Measurements from ENCODE around the gene POLR2E. TPM values are rescaled to one million over a fixed set of nuclear protein-coding genes. Genes with fewer than 3 reads are reported as not detected.

The POLR2E gene
- total RNA-seq, 1 experiment from 2014 or later: 355 TPM

DNA sequence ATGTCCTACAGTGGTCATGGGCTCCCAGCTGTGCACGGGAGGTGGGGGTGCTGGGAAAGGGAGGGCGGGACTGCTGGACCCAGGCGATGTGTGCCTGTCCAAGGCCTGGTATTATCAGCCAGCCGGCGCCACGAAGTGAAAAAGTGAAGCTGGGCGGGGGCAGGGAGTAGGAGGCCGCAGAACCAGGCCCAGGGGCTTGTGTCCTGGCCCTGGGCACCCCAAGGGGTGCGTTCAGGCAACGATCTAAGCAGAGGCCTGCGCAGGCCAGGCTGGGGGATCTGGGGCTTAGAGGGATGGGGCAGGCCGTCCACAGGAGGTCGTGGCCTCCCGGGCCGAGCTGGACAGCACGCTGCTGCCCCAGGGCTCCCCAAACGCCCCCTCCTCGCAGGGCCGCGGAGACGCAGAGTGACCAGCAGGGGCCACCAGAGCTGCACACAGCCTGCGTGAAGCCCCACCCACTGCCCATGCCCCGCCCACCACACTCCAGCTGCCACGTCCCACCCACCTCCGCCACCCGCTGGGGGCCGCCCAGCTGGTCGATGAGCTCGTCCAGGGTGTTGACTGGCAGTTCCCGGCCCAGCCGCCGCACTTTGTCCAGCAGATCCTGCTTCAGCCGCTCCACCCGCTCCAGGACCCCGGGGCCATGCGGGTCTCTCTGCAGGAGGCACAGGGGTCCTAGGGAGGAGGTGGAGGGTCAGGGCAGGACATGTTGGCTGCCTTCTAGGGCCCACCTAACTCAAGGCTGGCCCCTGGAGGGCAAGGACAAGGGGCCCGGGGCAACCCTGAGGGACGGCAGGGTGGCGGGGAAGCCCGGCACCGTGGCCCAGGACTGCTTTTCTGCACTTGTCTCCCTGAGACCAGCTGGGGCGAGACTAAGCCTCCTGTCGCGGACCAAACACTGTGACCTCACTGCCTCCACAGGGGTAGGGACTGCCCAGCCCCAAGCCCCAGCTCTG, 18.1 kb upstream of the POLR2E start:
- in situ Hi-C loops (cut with HindIII; ENCODE audit: low sequenced_read_pairs): no loop called here
- DNase-seq (ENCODE audit: low spot score): peak; percentile 44

GRCh38 chr19:1112268-1113029, 17.3 kb upstream of the POLR2E start:
- in situ Hi-C loops (cut with HindIII; ENCODE audit: low sequenced_read_pairs): no loop called here
- DNase-seq (ENCODE audit: low spot score): no peak

- in situ Hi-C loops (cut with HindIII; ENCODE audit: low sequenced_read_pairs): no loop called here
- no peak for DNase-seq (ENCODE audit: low spot score)
These were observed 16.6 kb upstream of the POLR2E start for GRCh38 chr19:1111641-1112267.

- in situ Hi-C loops (cut with HindIII; ENCODE audit: low sequenced_read_pairs): no loop called here
- no peak for DNase-seq (ENCODE audit: low spot score)
These were observed 15.8 kb upstream of the POLR2E start for GRCh38 chr19:1110809-1111640.

GRCh38 chr19:1109697-1110671, 14.8 kb upstream of the POLR2E start:
- no peak for DNase-seq (ENCODE audit: low spot score)
- in situ Hi-C loops (cut with HindIII; ENCODE audit: low sequenced_read_pairs): no loop called here

- in situ Hi-C loops (cut with HindIII; ENCODE audit: low sequenced_read_pairs): no loop called here
- no peak for DNase-seq (ENCODE audit: low spot score)
These were observed 13.9 kb upstream of the POLR2E start for GRCh38 chr19:1109032-1109551.

DNA sequence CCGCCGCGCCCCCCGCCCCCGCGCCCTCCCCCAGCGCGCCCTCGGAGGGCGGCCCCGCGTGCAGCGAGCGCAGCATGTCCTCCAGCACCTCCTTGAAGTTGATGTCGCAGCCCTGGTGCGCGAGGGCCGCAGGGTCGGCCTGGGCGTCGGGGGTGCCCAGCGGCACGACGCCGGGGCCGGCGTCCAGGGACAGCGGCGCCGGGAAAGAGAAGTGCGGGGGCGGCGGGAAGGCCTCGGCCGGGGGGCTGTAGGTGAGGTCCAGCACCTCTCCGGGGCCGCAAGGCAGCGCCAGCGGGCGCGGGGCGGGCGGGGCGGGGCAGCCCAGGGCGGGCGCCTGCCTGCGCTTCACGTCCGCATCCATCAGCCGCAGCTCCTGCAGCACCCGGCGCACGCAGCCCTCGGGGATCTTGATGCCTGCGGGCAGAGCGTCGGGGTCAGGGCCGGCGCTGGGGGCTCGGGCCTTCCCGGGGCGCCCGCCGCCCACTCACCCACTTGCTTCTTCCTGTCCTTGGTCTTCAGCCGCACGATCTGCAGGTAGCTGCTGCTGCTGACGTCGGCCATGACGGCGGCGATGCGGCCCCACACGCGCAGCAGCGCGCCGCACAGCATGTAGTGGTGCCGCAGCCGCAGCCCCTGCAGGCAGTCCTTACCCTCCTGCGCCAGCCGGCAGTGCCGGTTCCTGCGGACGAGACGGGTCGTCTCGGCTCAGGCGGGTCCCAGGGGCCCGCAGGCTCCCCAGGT, 13.3 kb upstream of the POLR2E start:
- no peak for DNase-seq (ENCODE audit: low spot score)
- in situ Hi-C loops (cut with HindIII; ENCODE audit: low sequenced_read_pairs): no loop called here

DNA sequence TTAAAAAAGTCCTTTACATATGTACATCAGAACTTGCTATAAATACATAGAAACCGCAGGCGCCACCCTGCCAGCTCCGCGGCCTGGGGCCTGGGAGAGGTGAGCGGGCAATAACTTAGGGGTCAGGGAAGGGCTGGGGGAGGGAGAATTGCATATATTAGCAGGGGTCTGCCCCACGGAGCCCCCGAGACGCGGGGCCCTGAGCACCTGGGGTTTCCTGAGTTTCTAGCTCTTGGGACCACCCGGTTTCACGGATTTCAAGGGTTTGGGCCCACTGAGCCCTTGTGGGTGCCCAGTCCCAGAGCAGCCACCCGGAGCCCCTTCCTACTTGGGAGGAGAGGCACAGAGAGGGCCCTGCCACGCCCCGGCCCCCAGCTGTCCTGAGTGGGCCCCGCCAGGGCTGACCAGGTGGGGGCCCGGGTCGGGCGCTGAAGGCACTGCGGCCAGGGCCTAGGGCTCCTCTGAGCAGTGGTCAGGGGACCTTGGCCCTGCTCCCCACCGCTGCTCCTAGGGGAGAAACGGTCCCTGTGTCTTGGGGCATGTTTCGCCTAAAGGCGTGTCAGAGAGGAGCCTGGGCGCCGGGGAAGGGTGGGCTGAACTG, 12.6 kb upstream of the POLR2E start:
- DNase-seq (ENCODE audit: low spot score): no peak
- in situ Hi-C loops (cut with HindIII; ENCODE audit: low sequenced_read_pairs): no loop called here

DNA sequence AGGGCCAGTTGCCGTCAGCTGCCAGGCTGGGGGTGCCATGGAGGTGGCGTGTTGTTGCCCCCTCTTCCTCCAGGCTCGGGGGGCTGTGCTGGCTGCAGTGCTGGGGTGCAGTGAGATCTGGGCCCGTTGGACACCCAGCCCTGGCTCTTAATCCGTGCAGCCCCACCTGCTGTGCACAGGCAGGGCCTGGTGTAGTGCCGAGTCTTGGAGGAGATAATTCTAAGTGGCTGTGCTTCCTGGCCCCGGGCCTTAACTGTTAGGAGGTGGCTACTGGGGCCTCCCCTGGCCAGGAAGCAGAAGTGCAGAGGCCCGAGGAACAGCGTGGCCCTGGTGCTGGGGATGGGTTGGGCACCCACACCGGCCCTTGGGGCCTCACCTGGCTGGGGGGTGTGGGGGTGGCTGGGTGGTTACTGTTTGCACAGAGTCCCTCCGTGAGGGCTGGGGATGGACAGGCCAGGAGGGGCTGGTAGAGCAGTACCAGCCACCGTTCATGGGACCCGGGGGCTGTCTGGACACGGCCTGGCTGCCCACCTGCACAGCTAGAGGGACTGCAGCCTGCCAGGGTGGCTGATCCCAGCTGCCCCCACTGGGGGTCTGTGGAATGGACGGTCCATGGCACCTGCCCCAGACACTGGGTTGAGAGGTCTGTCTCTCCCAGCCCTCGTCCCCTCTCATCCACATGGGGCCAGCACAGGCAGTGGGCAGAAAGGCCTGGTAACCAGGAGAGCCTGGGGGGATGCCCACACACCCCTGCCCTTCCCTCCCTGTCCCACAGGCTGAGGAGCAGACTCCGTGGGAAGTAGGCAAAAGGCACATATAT, 11.9 kb upstream of the POLR2E start:
- no peak for DNase-seq (ENCODE audit: low spot score)
- in situ Hi-C loops (cut with HindIII; ENCODE audit: low sequenced_read_pairs): no loop called here

DNA sequence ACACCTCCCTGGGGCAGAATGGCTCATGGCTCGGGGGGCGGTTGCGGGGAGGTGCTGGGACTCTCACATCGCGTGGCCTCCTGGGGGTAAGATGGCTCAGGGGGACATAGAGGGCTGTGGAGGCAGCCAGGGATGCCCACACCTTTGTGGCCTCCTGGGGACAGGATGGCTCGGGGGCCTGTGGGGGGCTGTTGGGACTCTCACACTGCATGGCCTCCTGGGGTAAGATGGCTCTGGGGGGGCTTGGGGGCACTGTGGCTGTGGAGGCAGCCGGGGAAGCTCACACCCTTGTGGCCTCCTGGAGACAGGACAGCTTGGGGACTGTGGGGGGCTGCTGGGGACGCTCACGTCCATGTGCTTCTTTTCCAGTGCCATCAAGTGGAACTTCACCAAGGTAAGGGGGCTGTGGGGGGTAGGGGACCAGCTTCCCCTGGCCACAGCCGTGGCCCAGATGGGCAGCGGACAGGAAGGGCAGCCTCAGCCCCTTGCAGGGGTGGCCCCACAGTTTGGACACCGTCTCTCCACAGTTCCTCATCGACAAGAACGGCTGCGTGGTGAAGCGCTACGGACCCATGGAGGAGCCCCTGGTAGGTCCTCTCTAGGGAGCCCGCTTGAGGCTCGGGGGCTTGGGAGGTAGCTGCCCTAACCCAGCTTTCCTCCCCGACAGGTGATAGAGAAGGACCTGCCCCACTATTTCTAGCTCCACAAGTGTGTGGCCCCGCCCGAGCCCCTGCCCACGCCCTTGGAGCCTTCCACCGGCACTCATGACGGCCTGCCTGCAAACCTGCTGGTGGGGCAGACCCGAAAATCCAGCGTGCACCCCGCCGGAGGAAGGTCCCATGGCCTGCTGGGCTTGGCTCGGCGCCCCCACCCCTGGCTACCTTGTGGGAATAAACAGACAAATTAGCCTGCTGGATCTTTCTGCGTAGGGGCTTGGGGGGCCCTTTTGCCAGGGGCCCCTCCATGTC, 11.0 kb upstream of the POLR2E start:
- in situ Hi-C loops (cut with HindIII; ENCODE audit: low sequenced_read_pairs): no loop called here
- DNase-seq (ENCODE audit: low spot score): no peak

GRCh38 chr19:1105008-1105872, 10.1 kb upstream of the POLR2E start:
- in situ Hi-C loops (cut with HindIII; ENCODE audit: low sequenced_read_pairs): no loop called here
- no peak for DNase-seq (ENCODE audit: low spot score)

GRCh38 chr19:1104311-1105007, 9.3 kb upstream of the POLR2E start:
- DNase-seq (ENCODE audit: low spot score): peak; percentile 62
- in situ Hi-C loops (cut with HindIII; ENCODE audit: low sequenced_read_pairs): no loop called here

- in situ Hi-C loops (cut with HindIII; ENCODE audit: low sequenced_read_pairs): no loop called here
- peak; percentile 99 for DNase-seq (ENCODE audit: low spot score)
These were observed 8.6 kb upstream of the POLR2E start, which contains the start of gene GPX4 for GRCh38 chr19:1103708-1104310. GPX4 (plus strand) TSS chr19:1103994; CDS start chr19:1104044, 50 bp downstream.

Data from G401 (cell line).